HG03457 (cell line): Measurements from ENCODE around the gene FEZ2.

Experiments
- ATAC-seq: cut with Tn5 transposase; IDR thresholded peaks from one replicate; pipeline ENCODE4 v1.9.1; 2021; ENCODE audit warnings: moderate number of reproducible peaks; ENCODE audit not compliant: unreplicated experiment

FEZ2 gene

GRCh38 chr2:36535099-36535498 lies 62.9 kb downstream of the FEZ2 start:
- ATAC-seq = no peak

- ATAC-seq = no peak
These were observed 63.6 kb downstream of the FEZ2 start for GRCh38 chr2:36534275-36534799.

GRCh38 chr2:36530983-36531354 lies 67.0 kb downstream of the FEZ2 start:
- no peak for ATAC-seq

GRCh38 chr2:36530178-36530982 lies 67.6 kb downstream of the FEZ2 start:
- ATAC-seq = peak; percentile 63

GRCh38 chr2:36528766-36529392 lies 69.1 kb downstream of the FEZ2 start:
- no peak for ATAC-seq

GRCh38 chr2:36528274-36528673 lies 69.7 kb downstream of the FEZ2 start:
- ATAC-seq = peak; percentile 68

GRCh38 chr2:36526226-36526625 lies 71.7 kb downstream of the FEZ2 start:
- ATAC-seq = no peak

GRCh38 chr2:36525245-36525644 lies 72.7 kb downstream of the FEZ2 start:
- no peak for ATAC-seq

GRCh38 chr2:36523153-36523552 lies 74.8 kb downstream of the FEZ2 start:
- ATAC-seq = no peak

GRCh38 chr2:36520431-36520830 lies 77.5 kb downstream of the FEZ2 start:
- no peak for ATAC-seq

- no peak for ATAC-seq
These were observed 81.7 kb downstream of the FEZ2 start for GRCh38 chr2:36516136-36516870.

- ATAC-seq = no peak
These were observed 82.4 kb downstream of the FEZ2 start for GRCh38 chr2:36515538-36515937.

GRCh38 chr2:36513661-36514060 lies 84.3 kb downstream of the FEZ2 start:
- ATAC-seq = no peak

GRCh38 chr2:36512705-36513104 lies 85.3 kb downstream of the FEZ2 start:
- no peak for ATAC-seq

- no peak for ATAC-seq
These were observed 85.9 kb downstream of the FEZ2 start for GRCh38 chr2:36511858-36512603.

- no peak for ATAC-seq
These were observed 88.9 kb downstream of the FEZ2 start for GRCh38 chr2:36509075-36509474.

- peak; percentile 85 for ATAC-seq
These were observed 90.6 kb downstream of the FEZ2 start for GRCh38 chr2:36507408-36507812.
